ENCODE data around the gene EPHB4.
"Not testable (repeated sequence)": the region's sequence is repeated elsewhere in the genome, so short reads cannot be mapped to it uniquely, and the experiment has no call there.

Gene EPHB4

DNA sequence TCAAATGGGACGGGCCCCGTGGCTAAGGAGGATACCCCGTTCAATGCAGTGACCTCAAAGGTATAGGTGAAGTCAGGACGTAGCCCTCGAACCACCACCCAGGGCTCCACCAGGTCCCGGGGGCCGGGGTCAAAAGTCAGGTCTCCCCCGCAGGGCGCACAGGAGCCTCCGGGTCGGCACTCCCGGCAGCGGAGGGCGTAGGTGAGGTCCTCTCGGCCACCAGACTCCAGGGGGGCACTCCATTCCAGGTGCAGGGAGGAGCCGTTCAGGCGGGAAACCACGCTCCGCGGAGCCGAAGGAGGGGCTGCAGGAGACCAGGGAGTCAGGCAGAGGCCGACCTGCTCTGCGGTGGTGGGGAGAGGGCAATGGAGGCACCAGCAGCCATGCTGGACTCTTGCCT lies 7.7 kb downstream of the EPHB4 start:
- DNase-seq = no peak

DNA sequence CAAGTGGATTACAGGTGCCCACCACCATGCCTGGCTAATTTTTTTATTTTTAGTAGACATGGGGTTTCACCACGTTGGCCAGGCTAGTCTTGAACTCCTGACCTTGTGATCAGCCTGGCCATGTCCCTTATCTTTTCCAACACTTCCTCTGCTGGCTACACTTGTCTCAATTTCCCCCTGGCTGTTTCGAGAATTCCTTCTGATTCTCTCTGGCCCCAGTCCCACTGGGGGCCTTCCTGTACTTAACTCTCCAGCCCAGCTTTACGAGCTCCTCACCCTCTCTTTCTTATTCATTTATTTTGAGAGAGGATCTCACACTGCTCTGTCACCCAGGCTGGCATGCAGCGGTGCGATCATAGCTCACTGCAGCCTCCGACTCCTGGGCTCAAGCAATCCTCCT lies 8.5 kb downstream of the EPHB4 start:
- DNase-seq = no peak

- no peak for DNase-seq
Measured at GRCh38 chr7:100818366-100818765, 9.0 kb downstream of the EPHB4 start.

DNA sequence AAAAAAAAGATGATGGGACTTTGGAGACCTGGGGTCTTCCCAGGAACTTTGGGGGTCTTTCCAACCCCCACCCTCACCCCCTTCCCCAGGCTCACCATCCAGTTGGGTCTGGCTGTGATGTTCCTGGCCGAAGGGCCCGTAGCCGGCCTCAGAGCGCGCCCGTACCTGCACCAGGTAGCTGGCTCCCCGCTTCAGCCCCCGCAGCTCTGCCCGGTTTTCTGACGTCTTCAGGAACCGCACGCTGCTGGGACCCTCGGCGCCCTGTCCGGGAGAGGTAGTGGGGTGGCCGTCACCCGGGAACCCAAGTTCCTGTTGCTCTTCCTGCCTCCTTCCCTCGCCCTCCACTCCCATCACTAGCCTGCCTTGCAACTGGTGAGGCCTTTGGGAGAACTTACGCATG lies 10.2 kb downstream of the EPHB4 start:
- no peak for DNase-seq

GRCh38 chr7:100816515-100816914 lies 10.8 kb downstream of the EPHB4 start:
- DNase-seq = not testable (repeated sequence)

GRCh38 chr7:100812729-100813128 lies 14.6 kb downstream of the EPHB4 start:
- DNase-seq = no peak

GRCh38 chr7:100811480-100811879 lies 15.8 kb downstream of the EPHB4 start:
- DNase-seq = no peak

DNA sequence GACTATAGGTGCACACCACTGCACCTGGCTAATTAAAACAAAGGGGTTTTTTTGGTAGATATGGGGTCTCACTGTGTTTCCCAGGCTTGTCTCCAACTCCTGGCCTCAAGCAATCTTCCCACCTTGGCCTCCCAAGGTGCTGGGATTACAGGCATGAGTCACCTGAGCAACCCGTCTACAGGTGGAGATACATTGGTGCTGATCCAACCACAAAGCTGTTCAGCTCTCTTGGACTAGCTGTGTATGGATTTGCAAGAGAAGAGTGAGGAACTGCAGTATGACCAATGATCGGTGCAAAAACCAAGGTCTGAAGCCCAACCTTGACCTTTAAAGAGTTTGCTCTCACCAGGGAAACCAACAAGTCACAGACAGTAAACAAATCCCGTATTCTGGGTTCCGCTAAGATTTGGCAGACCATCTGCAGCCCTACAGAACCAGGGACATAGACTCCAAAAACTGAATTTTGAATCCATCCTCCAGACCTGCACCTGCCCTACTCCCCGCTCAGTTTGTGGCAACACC lies 18.9 kb downstream of the EPHB4 start:
- no peak for DNase-seq

DNA sequence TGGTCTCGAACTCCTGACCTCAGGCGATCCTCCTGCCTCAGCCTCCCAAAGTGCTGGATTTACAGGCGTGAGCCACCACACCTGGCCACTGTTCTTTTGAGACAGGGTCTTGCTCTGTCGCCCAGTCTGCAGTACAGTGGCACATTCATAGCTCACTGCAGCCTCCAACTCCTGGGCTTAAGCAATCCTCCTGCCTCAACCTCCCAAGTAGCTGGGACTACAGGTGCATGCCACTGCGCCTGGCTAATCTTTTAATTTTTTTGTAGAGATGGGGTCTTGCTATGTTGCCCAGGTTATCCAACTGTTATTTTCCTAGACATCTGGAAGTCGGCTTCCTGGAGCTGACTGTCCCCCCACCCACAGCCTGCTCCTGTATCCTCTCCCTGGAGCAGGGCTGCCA lies 20.4 kb downstream of the EPHB4 start:
- DNase-seq = not testable (repeated sequence)

DNA sequence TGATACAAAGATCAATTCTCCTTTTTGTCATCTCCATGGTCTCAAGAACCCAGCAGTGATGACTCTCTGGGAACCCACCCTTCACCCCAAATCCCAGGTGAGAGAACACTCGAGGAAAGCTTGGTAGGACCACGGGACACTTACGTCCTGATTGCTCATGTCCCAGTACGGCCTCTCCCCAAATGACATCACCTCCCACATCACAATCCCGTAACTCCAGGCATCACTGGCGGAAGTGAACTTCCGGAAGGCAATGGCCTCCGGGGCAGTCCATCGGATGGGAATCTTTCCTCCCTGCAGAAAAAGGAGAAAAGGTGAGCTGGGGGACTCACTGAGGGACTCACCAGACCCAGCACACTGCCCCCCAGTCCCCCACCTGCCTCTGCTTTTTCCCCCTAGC lies 21.0 kb downstream of the EPHB4 start:
- no peak for DNase-seq

DNA sequence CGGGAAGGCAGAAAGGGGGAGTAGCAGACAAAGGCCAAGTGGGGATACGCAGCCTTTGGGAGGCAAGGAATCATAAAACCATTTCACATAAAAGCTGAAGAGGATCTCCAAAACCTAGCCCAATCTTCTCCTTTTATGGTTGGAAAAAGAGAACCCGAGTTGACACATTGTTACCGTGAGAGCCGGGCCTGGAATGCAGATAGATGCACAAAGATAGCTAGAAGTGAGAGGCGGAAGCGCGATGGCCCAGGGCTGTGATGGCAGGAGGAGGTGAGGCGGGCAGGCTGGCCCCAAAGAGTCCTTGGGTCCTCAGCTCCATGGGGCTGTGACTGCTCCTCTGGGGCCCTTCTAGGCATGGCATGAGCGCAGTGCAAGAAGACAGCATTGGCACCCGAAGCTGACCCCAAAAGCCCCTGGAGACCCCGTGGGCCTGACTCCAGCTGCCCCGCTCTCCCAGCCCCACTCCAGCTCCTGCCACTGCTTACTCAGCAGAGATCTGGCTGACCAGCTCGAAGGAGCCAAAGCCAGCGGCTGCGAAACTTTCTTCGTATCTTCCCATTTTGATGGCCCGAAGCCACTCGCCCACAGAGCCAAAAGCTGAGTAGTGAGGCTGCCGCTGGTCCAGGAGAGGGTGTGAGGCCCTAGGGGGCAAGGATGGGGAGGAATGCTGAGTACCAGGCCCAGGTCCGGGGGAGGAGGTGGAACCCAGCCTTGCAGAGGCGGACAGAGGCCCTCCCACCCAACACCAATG lies 22.5 kb downstream of the EPHB4 start:
- no peak for DNase-seq

GRCh38 chr7:100803398-100804161 lies 23.7 kb downstream of the EPHB4 start:
- DNase-seq = peak; percentile 59

GRCh38 chr7:100802951-100803350 lies 24.4 kb downstream of the EPHB4 start:
- no peak for DNase-seq

- DNase-seq = no peak
Measured at GRCh38 chr7:100801833-100802568, 25.3 kb downstream of the EPHB4 start.

DNA sequence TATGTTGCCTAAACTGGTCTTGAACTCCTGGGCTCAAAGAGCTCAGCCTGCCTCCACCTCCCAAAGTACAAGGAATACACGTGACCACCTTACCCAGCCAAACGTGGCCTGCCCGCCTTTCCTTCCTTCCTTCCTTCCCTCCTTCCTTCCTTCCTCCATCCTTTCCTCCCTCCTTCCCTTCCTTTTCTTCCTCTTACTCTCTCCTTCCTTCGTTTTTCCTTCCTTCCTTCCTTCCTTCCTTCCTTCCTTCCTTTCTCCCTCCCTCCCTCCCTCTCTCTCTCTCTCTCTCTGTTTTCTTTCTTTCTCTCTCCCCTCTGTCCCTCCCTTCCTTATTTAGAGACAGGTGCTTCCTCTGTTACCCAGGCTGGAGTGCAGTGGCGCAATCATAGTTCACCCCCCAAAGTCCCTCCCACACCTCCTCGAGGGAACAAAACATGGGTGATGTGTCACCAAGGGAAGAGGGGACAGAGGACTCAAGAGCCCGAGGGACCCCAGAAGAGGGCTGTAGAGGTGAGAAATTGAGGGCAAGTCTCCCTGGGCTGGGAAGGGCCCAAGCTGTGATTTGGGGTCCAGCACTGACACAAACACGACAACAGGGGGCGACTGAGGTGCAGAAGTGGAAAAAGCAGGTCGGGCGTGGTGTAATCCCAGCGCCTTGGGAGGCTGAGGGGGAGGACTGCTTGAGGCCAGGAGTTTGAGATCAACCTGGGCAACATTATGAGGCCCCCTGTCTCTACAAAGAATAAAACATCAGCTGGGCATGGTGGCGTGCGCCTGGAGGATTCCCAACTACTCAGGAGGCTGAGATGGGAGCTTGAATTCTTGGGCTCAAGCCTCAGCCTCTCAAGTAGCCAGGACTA lies 28.1 kb downstream of the EPHB4 start:
- DNase-seq = peak; percentile 61

GRCh38 chr7:100794741-100795140 lies 32.6 kb downstream of the EPHB4 start:
- no peak for DNase-seq

GRCh38 chr7:100793806-100794660 lies 33.3 kb downstream of the EPHB4 start:
- DNase-seq = no peak

DNA sequence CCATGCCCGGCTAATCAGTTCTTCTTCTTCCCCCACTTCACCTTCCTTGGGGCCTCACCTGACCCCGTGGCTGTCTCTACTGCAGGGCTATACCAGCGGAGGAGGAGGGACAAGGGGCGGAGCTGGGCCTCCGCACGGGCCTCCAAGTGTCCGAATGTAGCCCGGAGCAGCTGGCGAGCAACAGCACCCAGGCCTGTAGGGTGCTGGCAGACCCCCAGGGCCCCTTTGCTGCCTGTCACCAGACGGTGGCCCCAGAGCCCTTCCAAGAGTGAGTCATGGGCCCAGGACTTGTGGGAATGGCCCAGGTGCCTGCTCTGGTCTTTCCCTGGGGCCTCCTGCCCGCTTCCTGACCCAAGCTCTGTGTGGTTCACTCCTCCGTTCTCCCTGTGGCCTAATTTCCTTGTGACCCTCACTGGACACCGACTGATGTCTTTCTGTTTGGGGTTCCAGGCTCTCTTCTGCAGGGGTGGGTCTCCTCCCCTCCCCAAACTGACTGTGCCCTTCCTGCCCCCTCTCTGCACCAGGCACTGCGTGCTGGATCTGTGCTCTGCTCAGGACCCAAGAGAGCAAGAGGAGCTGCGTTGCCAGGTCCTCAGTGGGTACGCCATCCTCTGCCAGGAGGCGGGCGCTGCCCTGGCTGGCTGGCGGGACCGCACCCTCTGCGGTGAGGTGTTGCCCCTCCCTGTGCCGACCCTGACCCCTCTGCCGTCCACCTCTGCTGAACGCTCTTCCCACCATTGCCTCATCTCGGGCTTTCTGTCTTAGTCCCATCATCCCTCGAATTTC lies 35.2 kb downstream of the EPHB4 start:
- no peak for DNase-seq

DNA sequence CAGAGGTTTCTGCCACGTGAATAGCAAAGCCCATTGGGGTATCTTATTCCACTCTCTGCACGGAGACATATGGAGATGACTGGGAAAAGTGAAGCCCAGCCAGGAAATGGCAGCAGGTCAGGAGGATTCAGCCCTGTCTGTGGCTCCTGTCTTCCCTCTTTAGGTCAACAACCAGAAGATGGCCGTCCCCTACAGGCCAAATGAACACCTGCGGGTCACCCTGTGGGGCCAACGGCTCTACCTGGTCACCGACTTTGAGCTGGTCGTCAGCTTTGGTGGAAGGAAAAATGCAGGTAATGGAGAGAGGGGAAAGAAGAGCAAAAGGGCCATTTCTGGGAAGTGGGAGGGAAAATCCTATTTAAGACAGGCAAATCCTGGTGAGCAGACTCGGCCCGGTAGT lies 38.3 kb downstream of the EPHB4 start:
- no peak for DNase-seq

- no peak for DNase-seq
Measured at GRCh38 chr7:100786323-100786722, 41.0 kb downstream of the EPHB4 start.

DNA sequence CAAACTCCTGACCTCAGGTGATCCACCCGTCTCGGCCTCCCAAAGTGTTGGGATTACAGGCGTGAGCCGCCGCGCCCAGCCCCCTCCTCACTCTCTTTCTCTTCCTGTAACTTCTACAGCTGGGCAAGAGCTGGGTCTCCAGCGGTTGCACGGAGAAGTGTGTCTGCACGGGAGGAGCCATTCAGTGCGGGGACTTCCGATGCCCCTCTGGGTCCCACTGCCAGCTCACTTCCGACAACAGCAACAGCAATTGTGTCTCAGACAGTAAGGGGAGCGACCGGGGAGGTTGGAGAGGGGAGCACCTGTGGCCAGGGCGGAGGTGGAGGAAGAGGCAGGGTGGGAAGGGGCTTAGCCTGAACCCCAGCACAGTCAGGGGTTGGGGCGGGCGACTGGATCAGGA lies 41.4 kb downstream of the EPHB4 start:
- DNase-seq = no peak

Data from CD4-positive, alpha-beta T cell treated with Interleukin-17A for 1 hour (primary cell).